BLaER1 (cell line): ENCODE data around the gene FAM107B.

Experiments used
- H3K27ac ChIP-seq: shearing (Covaris generic); formaldehyde crosslinking; 2 replicates; pipeline ENCODE4 v1.8.1; 2022
- H3K27me3 ChIP-seq: shearing (Covaris generic); formaldehyde crosslinking; 2 replicates; pipeline ENCODE4 v1.8.1; 2022
- H3K36me3 ChIP-seq: shearing (Covaris generic); formaldehyde crosslinking; 2 replicates; pipeline ENCODE4 v1.8.1; 2022
- H3K4me1 ChIP-seq: shearing (Covaris generic); formaldehyde crosslinking; 2 replicates; pipeline ENCODE4 v1.8.1; 2022
- H3K4me2 ChIP-seq: shearing (Covaris generic); formaldehyde crosslinking; 2 replicates; pipeline ENCODE4 v1.8.1; 2022
- H3K4me3 ChIP-seq: shearing (Covaris generic); formaldehyde crosslinking; 2 replicates; pipeline ENCODE4 v1.8.1; 2022
- H3K9ac ChIP-seq: shearing (Covaris generic); formaldehyde crosslinking; 2 replicates; pipeline ENCODE4 v1.8.1; 2022
- H3K9me3 ChIP-seq: shearing (Covaris generic); formaldehyde crosslinking; 2 replicates; pipeline ENCODE4 v1.8.1; 2022
- H4K20me1 ChIP-seq: shearing (Covaris generic); formaldehyde crosslinking; 2 replicates; pipeline ENCODE4 v1.8.1; 2022
- Cebpa-rat ChIP-seq: shearing (Covaris generic); IDR thresholded peaks from 2 replicates; pipeline ENCODE4 v1.8.1; 2022

FAM107B gene

DNA sequence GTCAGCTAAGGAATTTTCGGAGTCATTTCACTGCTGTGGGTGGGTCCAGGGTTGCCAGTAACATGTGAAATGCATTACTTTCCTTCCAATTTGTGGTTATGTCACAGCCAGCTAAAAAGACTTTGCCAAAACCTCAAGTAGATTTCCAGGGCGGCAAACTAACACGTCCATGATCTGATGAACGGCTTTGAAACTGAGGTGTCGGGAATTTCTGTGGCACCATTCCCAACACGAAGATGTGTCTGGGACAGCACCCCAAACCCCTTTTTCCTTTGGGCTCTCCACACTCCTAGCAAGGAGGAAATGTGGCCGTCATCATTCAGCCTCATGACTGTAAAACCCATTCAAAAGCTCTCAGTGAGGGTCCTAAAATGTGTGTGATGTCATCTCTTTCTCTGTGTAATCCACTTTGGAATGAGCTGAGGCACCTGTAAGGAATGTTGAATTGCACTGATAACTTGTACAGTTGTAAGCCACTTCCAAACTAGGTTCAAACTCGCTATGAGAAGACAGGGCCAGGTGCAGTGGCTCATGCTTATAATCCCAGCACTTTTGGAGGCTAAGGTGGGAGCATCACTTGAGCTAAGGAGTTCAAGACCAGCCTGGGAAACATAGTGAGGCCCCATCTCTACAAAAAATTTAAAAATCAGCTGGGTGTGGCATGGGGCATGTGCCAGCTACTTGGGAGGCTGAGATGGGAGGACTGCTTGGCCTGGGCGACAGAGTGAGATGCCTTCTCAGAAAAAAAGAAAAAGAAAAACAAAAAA lies 297.9 kb downstream of the FAM107B start:
- Histone ChIP-seq H3K9me3 (no peaks in the 10 kb centered on the region), H3K4me2 (no peak overlapping the region), H3K9ac (no peak overlapping the region), H4K20me1 (no peaks in the 10 kb centered on the region), H3K27me3 (peaks cover 25% of the 10 kb centered on the region), H3K4me3 (no peak overlapping the region), H3K27ac (no peak overlapping the region), H3K36me3 (no peaks in the 10 kb centered on the region), H3K4me1 (no peaks in the 10 kb centered on the region)
- no peak for TF ChIP-seq Cebpa-rat

DNA sequence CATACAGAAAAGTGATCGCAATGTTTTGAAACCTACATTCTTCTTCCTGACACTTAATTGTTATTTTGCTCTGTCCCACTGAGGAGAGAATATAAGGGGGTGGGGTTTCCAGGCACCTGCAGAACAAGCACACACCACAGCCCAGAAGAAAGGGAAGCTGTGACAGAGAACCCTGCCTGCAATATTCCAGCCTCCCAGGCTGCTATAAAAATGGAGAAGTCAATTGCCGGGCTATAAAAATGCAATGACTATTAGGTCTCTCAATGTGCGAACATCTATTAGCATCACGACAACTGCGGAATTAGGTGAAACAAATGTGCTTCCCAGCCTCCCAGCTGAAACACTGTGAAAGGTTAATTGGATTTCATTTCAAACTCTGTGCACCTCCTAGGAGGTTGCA lies 298.7 kb downstream of the FAM107B start:
- H3K4me1 ChIP-seq = no peaks in the 10 kb centered on the region
- no peaks in the 10 kb centered on the region for H3K36me3 ChIP-seq
- H3K4me2 ChIP-seq = no peak overlapping the region
- no peak overlapping the region for H3K4me3 ChIP-seq
- H3K27ac ChIP-seq = no peak overlapping the region
- H3K9ac ChIP-seq = no peak overlapping the region
- H3K9me3 ChIP-seq = no peaks in the 10 kb centered on the region
- TF ChIP-seq Cebpa-rat = no peak
- H3K27me3 ChIP-seq = peaks cover 25% of the 10 kb centered on the region
- no peaks in the 10 kb centered on the region for H4K20me1 ChIP-seq

DNA sequence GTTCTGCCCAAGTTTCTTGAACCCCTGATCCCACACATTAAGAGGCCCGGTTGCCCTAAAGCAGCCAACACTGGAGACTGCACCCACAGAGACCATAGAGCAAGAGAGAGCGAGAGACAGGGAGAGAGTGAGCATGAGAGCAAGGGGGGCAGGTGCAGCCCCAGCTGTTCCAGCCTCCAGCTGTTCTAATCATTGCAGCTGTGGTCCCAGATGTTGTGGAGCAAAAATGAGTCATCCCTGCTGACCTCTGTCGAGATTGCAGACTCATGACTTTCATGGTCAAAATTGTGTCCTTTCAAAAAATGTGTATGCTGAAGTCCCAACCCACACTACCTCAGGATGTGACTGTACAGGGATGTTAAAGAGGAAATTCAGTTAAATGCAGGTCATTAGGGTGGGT lies 300.0 kb downstream of the FAM107B start:
- Histone ChIP-seq H3K4me2 (no peak overlapping the region), H3K36me3 (no peaks in the 10 kb centered on the region), H3K27ac (no peak overlapping the region), H3K9me3 (0 out of 2 replicates have a peak, but pooled peaks cover 6% of the 10 kb centered on the region), H3K27me3 (peaks cover 25% of the 10 kb centered on the region), H4K20me1 (no peaks in the 10 kb centered on the region), H3K9ac (no peak overlapping the region), H3K4me3 (no peak overlapping the region), H3K4me1 (no peaks in the 10 kb centered on the region)
- no peak for TF ChIP-seq Cebpa-rat

DNA sequence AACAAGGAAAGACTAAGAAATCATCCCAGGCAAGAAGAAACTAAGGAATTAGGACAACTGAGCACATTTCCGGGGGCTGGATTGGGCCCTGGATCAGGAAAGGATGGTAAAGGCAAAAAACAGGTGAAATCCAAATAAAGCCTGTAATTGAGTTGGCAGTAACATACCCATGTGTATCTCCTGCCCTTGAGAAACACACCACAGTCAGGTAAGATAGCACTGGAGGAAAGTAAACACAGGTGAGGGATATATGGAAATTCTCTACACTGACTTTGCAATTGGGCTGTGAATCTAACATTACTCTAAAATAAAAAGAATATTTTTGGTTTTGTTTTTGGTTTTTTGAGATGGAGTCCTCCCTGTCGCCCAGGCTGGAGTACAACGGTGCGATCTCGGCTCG lies 303.8 kb downstream of the FAM107B start:
- 0 out of 2 replicates have a peak, but pooled peaks cover 6% of the 10 kb centered on the region for H3K9me3 ChIP-seq
- H3K4me1 ChIP-seq = no peaks in the 10 kb centered on the region
- H4K20me1 ChIP-seq = no peaks in the 10 kb centered on the region
- no peak for TF ChIP-seq Cebpa-rat
- no peak overlapping the region for H3K4me2 ChIP-seq
- H3K4me3 ChIP-seq = no peak overlapping the region
- no peak overlapping the region for H3K9ac ChIP-seq
- H3K27me3 ChIP-seq = peaks cover 6% of the 10 kb centered on the region
- no peaks in the 10 kb centered on the region for H3K36me3 ChIP-seq
- no peak overlapping the region for H3K27ac ChIP-seq

GRCh38 chr10:14468726-14469125 lies 306.0 kb downstream of the FAM107B start:
- no peaks in the 10 kb centered on the region for H4K20me1 ChIP-seq
- no peak for TF ChIP-seq Cebpa-rat
- H3K36me3 ChIP-seq = no peaks in the 10 kb centered on the region
- H3K9me3 ChIP-seq = peaks cover 14% of the 10 kb centered on the region; the same call in 1 of the 2 replicates
- no peak overlapping the region for H3K9ac ChIP-seq
- H3K4me1 ChIP-seq = no peaks in the 10 kb centered on the region
- no peak overlapping the region for H3K4me2 ChIP-seq
- H3K27me3 ChIP-seq = no peaks in the 10 kb centered on the region
- no peak overlapping the region for H3K4me3 ChIP-seq
- H3K27ac ChIP-seq = no peak overlapping the region
